ENCODE data around the gene PRDX2.

DNA sequence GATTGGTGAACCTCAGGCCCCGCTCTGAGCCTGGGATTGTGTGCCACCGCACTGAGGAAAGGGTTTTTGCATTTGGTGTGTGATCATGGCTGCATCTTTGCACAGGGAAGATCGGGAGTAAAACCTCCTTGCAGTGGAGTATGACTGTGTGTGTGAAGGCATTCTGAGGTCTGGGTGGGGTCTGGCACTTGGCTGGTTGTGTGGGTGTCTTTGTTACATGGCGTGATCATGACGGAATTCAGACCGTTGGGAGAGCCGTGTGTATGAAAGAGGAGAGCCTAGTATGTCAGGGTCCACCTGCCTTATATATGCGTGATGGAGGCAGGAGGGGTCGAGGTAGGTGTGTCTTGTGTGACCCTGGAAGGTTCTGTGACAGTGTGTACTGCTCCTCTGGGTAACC lies 50.7 kb downstream of the PRDX2 start:
- TF ChIP-seq, protein P1, sequence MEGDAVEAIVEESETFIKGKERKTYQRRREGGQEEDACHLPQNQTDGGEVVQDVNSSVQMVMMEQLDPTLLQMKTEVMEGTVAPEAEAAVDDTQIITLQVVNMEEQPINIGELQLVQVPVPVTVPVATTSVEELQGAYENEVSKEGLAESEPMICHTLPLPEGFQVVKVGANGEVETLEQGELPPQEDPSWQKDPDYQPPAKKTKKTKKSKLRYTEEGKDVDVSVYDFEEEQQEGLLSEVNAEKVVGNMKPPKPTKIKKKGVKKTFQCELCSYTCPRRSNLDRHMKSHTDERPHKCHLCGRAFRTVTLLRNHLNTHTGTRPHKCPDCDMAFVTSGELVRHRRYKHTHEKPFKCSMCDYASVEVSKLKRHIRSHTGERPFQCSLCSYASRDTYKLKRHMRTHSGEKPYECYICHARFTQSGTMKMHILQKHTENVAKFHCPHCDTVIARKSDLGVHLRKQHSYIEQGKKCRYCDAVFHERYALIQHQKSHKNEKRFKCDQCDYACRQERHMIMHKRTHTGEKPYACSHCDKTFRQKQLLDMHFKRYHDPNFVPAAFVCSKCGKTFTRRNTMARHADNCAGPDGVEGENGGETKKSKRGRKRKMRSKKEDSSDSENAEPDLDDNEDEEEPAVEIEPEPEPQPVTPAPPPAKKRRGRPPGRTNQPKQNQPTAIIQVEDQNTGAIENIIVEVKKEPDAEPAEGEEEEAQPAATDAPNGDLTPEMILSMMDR (IDR thresholded peaks at IDR 0.05; ENCODE audit: poor library complexity, severe bottlenecking), result no peak
- TF ChIP-seq EP300 (conservative IDR thresholded peaks at IDR 0.05; ENCODE audit: poor library complexity, severe bottlenecking) (no peak), RAD21 (conservative IDR thresholded peaks at IDR 0.05) (no peak), SMC3 (conservative IDR thresholded peaks at IDR 0.05; ENCODE audit: poor library complexity) (no peak), EZH2 (IDR thresholded peaks at IDR 0.05; ENCODE audit: borderline replicate concordance, insufficient read depth, low read length, poor library complexity, severe bottlenecking) (no peak), POLR2AphosphoS5 (IDR thresholded peaks at IDR 0.05) (no peak), TAF1 (IDR thresholded peaks at IDR 0.05; ENCODE audit: low read depth) (no peak), MXI1 (conservative IDR thresholded peaks at IDR 0.05; ENCODE audit: poor library complexity, severe bottlenecking) (no peak)
- TF ChIP-seq, protein P2, sequence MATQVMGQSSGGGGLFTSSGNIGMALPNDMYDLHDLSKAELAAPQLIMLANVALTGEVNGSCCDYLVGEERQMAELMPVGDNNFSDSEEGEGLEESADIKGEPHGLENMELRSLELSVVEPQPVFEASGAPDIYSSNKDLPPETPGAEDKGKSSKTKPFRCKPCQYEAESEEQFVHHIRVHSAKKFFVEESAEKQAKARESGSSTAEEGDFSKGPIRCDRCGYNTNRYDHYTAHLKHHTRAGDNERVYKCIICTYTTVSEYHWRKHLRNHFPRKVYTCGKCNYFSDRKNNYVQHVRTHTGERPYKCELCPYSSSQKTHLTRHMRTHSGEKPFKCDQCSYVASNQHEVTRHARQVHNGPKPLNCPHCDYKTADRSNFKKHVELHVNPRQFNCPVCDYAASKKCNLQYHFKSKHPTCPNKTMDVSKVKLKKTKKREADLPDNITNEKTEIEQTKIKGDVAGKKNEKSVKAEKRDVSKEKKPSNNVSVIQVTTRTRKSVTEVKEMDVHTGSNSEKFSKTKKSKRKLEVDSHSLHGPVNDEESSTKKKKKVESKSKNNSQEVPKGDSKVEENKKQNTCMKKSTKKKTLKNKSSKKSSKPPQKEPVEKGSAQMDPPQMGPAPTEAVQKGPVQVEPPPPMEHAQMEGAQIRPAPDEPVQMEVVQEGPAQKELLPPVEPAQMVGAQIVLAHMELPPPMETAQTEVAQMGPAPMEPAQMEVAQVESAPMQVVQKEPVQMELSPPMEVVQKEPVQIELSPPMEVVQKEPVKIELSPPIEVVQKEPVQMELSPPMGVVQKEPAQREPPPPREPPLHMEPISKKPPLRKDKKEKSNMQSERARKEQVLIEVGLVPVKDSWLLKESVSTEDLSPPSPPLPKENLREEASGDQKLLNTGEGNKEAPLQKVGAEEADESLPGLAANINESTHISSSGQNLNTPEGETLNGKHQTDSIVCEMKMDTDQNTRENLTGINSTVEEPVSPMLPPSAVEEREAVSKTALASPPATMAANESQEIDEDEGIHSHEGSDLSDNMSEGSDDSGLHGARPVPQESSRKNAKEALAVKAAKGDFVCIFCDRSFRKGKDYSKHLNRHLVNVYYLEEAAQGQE (IDR thresholded peaks at IDR 0.05; ENCODE audit: borderline replicate concordance), result no peak
